Esophagus muscularis mucosa (tissue), 4 donors: ENCODE results near the gene TSHB. TPM values are rescaled to one million over a fixed set of nuclear protein-coding genes. Genes with fewer than 3 reads are reported as not detected.

Experiments used
- DNase-seq: peaks from one replicate; pipeline ENCODE4 v3.0.0-alpha.2; 2017; ENCODE audit errors: extremely low spot score
- H3K27ac ChIP-seq, 4 donors: fragments of 200-600 bp; sonication (generic); replicated peaks in 1 of 4; 1 replicate in 3 of 4; 2 replicates in 1 of 4; pipeline ENCODE4 v1.5.1; 2016 to 2019; ENCODE audit warnings: mild to moderate bottlenecking in 1 of 4
- H3K27me3 ChIP-seq, 4 donors: fragments of 200-600 bp; sonication (generic); one replicate each; pipeline versions ENCODE4 v1.5.1 to v1.6.0; 2016 to 2019
- H3K36me3 ChIP-seq, 4 donors: fragments of 200-600 bp; sonication (generic); one replicate each; pipeline ENCODE4 v1.5.1; 2016 to 2019
- H3K4me1 ChIP-seq, 4 donors: fragments of 200-600 bp; sonication (generic); one replicate each; pipeline ENCODE4 v1.5.1; 2016 to 2019
- H3K4me3 ChIP-seq, 4 donors: fragments of 200-600 bp; sonication (generic); 1 replicate in 2 of 4; 2 replicates in 2 of 4; pipeline ENCODE4 v1.5.1; 2016 to 2019; ENCODE audit warnings: mild to moderate bottlenecking in 4 of 4, moderate library complexity in 1 of 4
- H3K9me3 ChIP-seq, 4 donors: fragments of 200-600 bp; sonication (generic); 1 replicate in 3 of 4; 2 replicates in 1 of 4; pipeline ENCODE4 v1.5.1; 2016 to 2019
- EP300 ChIP-seq: sonication (generic); formaldehyde crosslinking; IDR thresholded peaks from one replicate; pipeline ENCODE4 v1.6.1; 2017; ENCODE audit warnings: antibody characterized with exemption
- POLR2A ChIP-seq: fragments of 450-650 bp; IDR thresholded peaks from one replicate; pipeline ENCODE4 v1.6.1; 2017; ENCODE audit warnings: antibody characterized with exemption, moderate library complexity, mild to moderate bottlenecking, low read depth
- POLR2AphosphoS5 ChIP-seq, 2 donors: sonication (generic); formaldehyde crosslinking; IDR thresholded peaks; one replicate each; pipeline ENCODE4 v1.6.1; 2017; ENCODE audit warnings: antibody characterized with exemption in 2 of 2
- WGBS: methylation state at CpG from one replicate; pipeline ENCODE4 v1.1.5; 2018; 5-methylcytosine and 5-hydroxymethylcytosine counted together
- intact Hi-C: fragments of 100-400 bp; cut with DNase I; formaldehyde crosslinking; loops from one replicate; pipeline ENCODE4 v1.15.1; 2023
- total RNA-seq, 4 donors: library from RNA; depleted of rRNA; stranded (reverse); fragments of >200 nt; gene quantifications; one replicate each; pipeline versions ENCODE4 v1.1.0 to v1.2.1, GENCODE V29; 2016
- TF ChIP-seq, protein P1 (sequence below), 3 experiments: fragments of 200-600 bp in 2 of 3; fragments of 450-650 bp in 1 of 3; sonication (generic) in 2 of 3; IDR thresholded peaks; one replicate each; pipeline ENCODE4 v1.5.1; 2017 to 2019; ENCODE audit warnings: antibody characterized with exemption in 3 of 3, mild to moderate bottlenecking in 2 of 3, moderate library complexity in 1 of 3

Gene TSHB
- total RNA-seq, 4 donors from 2014 or later = not detected

DNA sequence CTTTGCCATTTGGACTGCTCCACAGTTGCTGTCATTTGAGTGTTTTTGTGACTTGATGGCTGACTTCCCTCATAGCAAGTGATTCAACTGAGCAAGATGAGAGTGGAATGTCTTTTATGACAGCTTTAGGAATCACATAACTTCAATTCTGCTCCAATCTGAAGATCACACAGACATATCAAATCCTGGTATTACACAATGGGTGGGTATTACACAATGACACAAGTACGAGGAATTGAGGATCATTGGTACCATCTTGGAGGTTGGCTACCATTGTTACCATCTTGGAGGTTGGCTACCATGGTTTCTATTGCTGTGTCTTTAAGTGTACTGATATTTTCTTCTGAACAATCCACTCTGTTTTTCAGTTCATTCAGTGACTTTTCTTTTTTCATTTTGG is 8.5 kb upstream of the TSHB start:
- TF ChIP-seq, protein P1, sequence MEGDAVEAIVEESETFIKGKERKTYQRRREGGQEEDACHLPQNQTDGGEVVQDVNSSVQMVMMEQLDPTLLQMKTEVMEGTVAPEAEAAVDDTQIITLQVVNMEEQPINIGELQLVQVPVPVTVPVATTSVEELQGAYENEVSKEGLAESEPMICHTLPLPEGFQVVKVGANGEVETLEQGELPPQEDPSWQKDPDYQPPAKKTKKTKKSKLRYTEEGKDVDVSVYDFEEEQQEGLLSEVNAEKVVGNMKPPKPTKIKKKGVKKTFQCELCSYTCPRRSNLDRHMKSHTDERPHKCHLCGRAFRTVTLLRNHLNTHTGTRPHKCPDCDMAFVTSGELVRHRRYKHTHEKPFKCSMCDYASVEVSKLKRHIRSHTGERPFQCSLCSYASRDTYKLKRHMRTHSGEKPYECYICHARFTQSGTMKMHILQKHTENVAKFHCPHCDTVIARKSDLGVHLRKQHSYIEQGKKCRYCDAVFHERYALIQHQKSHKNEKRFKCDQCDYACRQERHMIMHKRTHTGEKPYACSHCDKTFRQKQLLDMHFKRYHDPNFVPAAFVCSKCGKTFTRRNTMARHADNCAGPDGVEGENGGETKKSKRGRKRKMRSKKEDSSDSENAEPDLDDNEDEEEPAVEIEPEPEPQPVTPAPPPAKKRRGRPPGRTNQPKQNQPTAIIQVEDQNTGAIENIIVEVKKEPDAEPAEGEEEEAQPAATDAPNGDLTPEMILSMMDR (IDR thresholded peaks at IDR 0.05) = no peak
- TF ChIP-seq EP300 = no peak
- no peaks in the 10 kb centered on the region for H3K4me1 ChIP-seq
- intact Hi-C loops = no loop called here
- no peak for DNase-seq
- WGBS = 72% methylated on average over 1 of the region's 1 CpG
- no peak overlapping the region for H3K4me3 ChIP-seq
- H3K27ac ChIP-seq = no peak overlapping the region
- H3K36me3 ChIP-seq = no peaks in the 10 kb centered on the region
- no peaks in the 10 kb centered on the region for H3K9me3 ChIP-seq
- no peaks in the 10 kb centered on the region for H3K27me3 ChIP-seq

DNA sequence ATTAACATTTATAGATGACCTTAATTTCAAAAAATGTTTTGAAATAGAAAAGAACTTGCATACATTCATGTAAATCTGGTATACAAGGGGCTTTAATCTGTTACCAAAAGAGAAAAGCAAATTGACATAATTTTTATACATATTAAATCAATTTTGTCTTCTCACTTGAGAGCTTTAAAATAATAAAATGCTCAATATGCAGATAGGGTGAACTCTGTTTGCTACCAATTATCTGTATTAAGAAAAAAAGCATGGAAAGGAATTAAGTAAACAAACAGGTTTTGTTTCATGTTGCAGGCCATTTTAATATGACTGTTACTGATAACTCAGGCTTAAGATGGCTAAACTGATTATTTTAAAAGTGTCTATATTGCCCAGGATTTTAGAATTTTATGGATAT is 6.0 kb upstream of the TSHB start:
- H3K27ac ChIP-seq = no peak overlapping the region
- intact Hi-C loops = no loop called here
- H3K9me3 ChIP-seq = no peaks in the 10 kb centered on the region
- H3K36me3 ChIP-seq = no peaks in the 10 kb centered on the region
- TF ChIP-seq EP300 (no peak), POLR2AphosphoS5 (IDR thresholded peaks at IDR 0.05) (no peak), POLR2A (no peak)
- TF ChIP-seq, protein P1 (IDR thresholded peaks at IDR 0.05) = no peak
- no peak overlapping the region for H3K4me3 ChIP-seq
- DNase-seq = no peak
- H3K4me1 ChIP-seq = no peaks in the 10 kb centered on the region
- no peaks in the 10 kb centered on the region for H3K27me3 ChIP-seq

DNA sequence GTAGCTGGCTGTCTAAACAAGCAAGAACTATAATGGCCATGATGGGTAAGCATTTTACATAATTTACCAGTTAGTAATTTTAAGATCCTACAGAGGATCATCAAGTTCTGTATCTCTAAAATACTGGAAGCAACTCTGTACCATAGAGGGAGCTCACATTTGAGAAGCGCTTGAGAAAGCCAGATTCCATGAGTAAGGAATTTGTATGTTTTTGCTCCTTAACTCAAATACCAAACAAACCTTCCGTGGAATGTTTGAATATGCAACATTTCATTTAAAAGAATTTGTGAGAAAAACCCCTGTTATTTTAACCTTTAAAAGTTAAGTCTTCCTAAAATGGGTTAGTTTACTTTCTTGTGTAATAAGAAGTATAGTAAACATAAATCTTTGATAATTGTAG is 2.0 kb downstream of the TSHB start:
- Histone ChIP-seq H3K27me3 (no peaks in the 10 kb centered on the region), H3K4me3 (no peak overlapping the region), H3K4me1 (peaks cover 0 to under 1% (median 0%) of the 10 kb centered on the region in 4 donors), H3K9me3 (no peaks in the 10 kb centered on the region), H3K36me3 (no peaks in the 10 kb centered on the region), H3K27ac (no peak overlapping the region)
- intact Hi-C loops = no loop called here
- TF ChIP-seq, protein P1 (IDR thresholded peaks at IDR 0.05) = no peak
- TF ChIP-seq POLR2A (no peak), EP300 (no peak), POLR2AphosphoS5 (IDR thresholded peaks at IDR 0.05) (no peak)
- no peak for DNase-seq
- WGBS = 68% methylated on average over 2 of the region's 2 CpGs

DNA sequence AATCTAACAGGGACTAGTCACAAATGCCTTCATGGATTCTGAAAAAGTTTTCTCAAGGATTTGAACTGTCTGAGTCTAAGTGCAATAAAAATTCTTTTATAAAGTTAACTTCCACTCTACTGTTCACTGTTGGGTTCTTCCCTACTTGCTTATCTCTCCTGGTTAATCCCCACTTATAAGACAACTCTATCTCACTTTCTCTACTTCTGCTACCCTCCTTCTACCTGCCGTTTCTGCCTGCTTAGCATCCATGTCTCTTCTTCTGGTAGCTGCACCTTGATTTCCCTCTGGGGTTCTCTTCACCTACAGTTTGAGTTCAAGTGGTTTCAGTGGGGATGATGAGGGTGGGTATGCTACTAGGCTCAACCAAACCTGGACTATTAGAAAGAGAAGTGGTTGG is 6.0 kb downstream of the TSHB start:
- TF ChIP-seq EP300 (no peak), POLR2A (no peak), POLR2AphosphoS5 (IDR thresholded peaks at IDR 0.05) (peak in 1 of 2 donors; percentile 3)
- TF ChIP-seq, protein P1 (IDR thresholded peaks at IDR 0.05) = no peak
- no peaks in the 10 kb centered on the region for H3K9me3 ChIP-seq
- peaks cover 0 to 4% (median 0%) of the 10 kb centered on the region in 4 donors for H3K36me3 ChIP-seq
- H3K4me3 ChIP-seq = no peak overlapping the region
- 91% methylated on average over 1 of the region's 1 CpG for WGBS
- H3K27me3 ChIP-seq = no peaks in the 10 kb centered on the region
- no peak for DNase-seq
- peaks cover 0 to 23% (median 19%) of the 10 kb centered on the region in 4 donors for H3K4me1 ChIP-seq
- intact Hi-C loops = no loop called here
- no peak overlapping the region for H3K27ac ChIP-seq

DNA sequence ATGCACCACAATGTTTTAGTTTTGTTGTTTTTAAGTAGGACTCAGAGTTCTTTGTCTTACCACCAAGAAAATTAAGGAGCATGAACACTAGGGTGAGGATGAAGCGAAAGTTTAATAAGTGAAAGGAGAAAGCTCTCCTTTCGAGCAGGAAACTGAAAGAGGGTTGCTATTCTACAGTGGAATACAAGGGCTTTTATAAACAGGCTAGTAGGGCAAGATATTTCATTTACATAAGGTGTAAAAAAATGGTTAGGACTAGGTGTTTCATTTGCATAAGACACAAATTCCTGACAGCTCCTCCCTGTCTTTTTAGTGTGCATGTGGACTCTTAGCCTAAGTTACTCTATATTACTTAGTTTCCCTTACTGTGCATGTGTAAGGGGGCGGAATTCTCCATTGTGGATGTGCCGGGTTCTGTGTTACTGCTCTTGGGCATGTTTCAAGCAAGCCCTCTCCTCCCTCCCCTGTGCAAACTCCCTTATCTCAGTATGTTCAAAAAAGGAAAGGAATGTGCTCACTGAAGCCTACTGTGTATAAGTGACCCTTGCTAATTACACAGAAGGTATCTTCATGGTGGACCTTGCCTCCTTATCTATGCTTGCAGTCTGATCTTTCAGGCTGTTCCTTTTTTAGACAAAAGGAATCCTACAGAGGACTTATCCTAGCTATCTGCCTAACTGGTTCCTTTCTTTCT is 7.3 kb downstream of the TSHB start:
- peaks cover 0 to 12% (median 4%) of the 10 kb centered on the region in 4 donors for H3K36me3 ChIP-seq
- no peak overlapping the region for H3K4me3 ChIP-seq
- WGBS = 78% methylated on average over 4 of the region's 4 CpGs
- no peak overlapping the region for H3K27ac ChIP-seq
- TF ChIP-seq, protein P1 (IDR thresholded peaks at IDR 0.05) = no peak
- TF ChIP-seq POLR2A (no peak), EP300 (no peak), POLR2AphosphoS5 (IDR thresholded peaks at IDR 0.05) (no peak)
- DNase-seq = no peak
- H3K4me1 ChIP-seq = peaks cover 0 to 23% (median 19%) of the 10 kb centered on the region in 4 donors
- H3K27me3 ChIP-seq = no peaks in the 10 kb centered on the region
- H3K9me3 ChIP-seq = no peaks in the 10 kb centered on the region
- intact Hi-C loops = no loop called here
